IgD-negative memory B cell (primary cell): ENCODE data around the gene ISM1. TPM values are rescaled to one million over a fixed set of nuclear protein-coding genes. Genes with fewer than 3 reads are reported as not detected.

Experiments
- H3K27ac Mint-ChIP-seq, 3 donors: one replicate each; pipeline ENCODE4 v1.8.0; 2020 to 2022; ENCODE audit warnings: mild to moderate bottlenecking in 3 of 3, mixed read lengths in 3 of 3, moderate library complexity in 1 of 3
- H3K27me3 Mint-ChIP-seq: one replicate; pipeline ENCODE4 v1.8.0; 2021; ENCODE audit warnings: mixed read lengths
- H3K36me3 Mint-ChIP-seq: one replicate; pipeline ENCODE4 v1.8.0; 2020; ENCODE audit warnings: mild to moderate bottlenecking, mixed read lengths
- H3K4me1 Mint-ChIP-seq, 3 donors: one replicate each; pipeline ENCODE4 v1.8.0; 2020 to 2022; ENCODE audit warnings: mixed read lengths in 3 of 3, mild to moderate bottlenecking in 1 of 3
- H3K4me3 Mint-ChIP-seq, 4 donors: one replicate each; pipeline ENCODE4 v1.8.0; 2020 to 2022; ENCODE audit warnings: mild to moderate bottlenecking in 4 of 4, mixed read lengths in 4 of 4, moderate library complexity in 3 of 4
- H3K9me3 Mint-ChIP-seq, 3 donors: one replicate each; pipeline ENCODE4 v1.8.0; 2020 to 2021; ENCODE audit warnings: mixed read lengths in 3 of 3, mild to moderate bottlenecking in 1 of 3
- polyA plus RNA-seq: library from polyadenylated mRNA; unstranded; fragments of 300-500 nt; fragmentation: Illumina TruSeq; gene quantifications from one replicate; pipeline ENCODE4 v1.2.3, GENCODE V29; 2021

ISM1 gene
- polyA plus RNA-seq, 1 donor from 2014 or later: 0.13 TPM

DNA sequence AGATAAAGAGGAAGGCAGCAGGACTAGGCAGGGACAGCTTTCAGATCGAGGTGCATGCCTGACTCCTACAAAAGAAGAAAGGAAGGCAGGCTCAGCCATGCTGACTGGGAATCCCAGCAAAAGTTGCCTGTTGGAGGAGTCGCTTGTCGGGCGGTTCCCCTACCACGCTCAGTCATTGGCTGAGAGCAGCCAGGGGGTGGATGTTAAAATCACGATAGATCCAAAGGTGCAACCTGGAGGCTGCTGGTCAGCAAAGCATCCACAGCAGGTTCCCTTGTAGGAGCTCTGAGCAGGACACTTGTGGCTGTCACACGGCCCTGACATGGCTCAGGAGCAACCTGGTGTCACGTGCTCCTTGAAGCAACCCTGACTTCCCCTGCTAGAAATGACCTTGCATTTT is 74.6 kb downstream of the ISM1 start:
- Mint-ChIP-seq H3K9me3 (peaks cover 0 to 1% (median 0%) of the 10 kb centered on the region in 3 donors), H3K4me3 (no peak overlapping the region)

GRCh38 chr20:13296070-13296469 is 75.0 kb downstream of the ISM1 start:
- Mint-ChIP-seq H3K4me3 (no peak overlapping the region), H3K9me3 (peaks cover 0 to 1% (median 0%) of the 10 kb centered on the region in 3 donors), H3K36me3 (no peaks in the 10 kb centered on the region), H3K27me3 (no peaks in the 10 kb centered on the region), H3K27ac (no peak overlapping the region), H3K4me1 (no peaks in the 10 kb centered on the region)

More for the DNA sequence above, 74.6 kb downstream of the ISM1 start:
- no peaks in the 10 kb centered on the region for H3K27me3 Mint-ChIP-seq
- no peak overlapping the region for H3K27ac Mint-ChIP-seq
- no peaks in the 10 kb centered on the region for H3K36me3 Mint-ChIP-seq
- H3K4me1 Mint-ChIP-seq: no peaks in the 10 kb centered on the region

- Mint-ChIP-seq H3K27me3 (no peaks in the 10 kb centered on the region), H3K4me3 (no peak overlapping the region), H3K27ac (no peak overlapping the region), H3K4me1 (no peaks in the 10 kb centered on the region), H3K9me3 (peaks cover 0 to 1% (median 0%) of the 10 kb centered on the region in 3 donors), H3K36me3 (no peaks in the 10 kb centered on the region)
Observed at GRCh38 chr20:13297147-13297899, 76.2 kb downstream of the ISM1 start.

DNA sequence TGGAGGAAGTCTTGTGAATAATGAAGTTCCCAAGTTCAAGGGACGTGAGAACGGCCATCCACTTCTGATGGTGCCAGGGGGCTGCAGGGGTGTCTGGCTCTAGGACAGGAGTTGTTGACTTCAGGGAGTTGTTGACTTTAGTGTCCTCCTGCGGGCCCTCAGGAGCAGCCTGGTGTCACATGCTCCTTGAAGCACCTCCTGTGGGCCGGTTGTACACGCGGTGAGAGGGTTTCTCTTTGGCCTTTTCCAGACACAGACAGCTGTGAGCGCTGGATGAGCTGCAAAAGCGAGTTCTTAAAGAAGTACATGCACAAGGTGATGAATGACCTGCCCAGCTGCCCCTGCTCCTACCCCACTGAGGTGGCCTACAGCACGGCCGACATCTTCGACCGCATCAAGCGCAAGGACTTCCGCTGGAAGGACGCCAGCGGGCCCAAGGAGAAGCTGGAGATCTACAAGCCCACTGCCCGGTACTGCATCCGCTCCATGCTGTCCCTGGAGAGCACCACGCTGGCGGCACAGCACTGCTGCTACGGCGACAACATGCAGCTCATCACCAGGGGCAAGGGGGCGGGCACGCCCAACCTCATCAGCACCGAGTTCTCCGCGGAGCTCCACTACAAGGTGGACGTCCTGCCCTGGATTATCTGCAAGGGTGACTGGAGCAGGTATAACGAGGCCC is 77.8 kb downstream of the ISM1 start:
- Mint-ChIP-seq H3K27ac (no peak overlapping the region), H3K9me3 (peaks cover 0 to 1% (median 0%) of the 10 kb centered on the region in 3 donors), H3K4me3 (no peak overlapping the region), H3K4me1 (no peaks in the 10 kb centered on the region), H3K27me3 (no peaks in the 10 kb centered on the region), H3K36me3 (no peaks in the 10 kb centered on the region)

DNA sequence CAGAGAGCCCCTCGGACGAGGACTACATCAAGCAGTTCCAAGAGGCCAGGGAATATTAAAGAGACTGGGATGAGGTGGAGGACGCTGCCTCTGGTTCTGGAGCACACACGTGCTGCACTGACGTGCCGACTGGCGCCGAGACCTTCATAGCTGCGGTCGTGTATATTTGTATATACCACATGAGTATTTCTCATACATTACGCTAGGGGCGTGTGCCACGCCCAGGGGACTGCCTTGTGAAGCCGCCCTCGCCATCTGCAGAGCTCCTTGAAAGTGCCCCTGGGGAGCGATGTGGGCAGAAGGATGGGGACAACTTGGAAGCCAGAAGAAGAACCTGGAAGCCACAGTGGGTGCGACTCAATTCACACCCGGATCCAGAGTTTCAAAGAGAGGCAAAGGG is 78.3 kb downstream of the ISM1 start:
- H3K9me3 Mint-ChIP-seq: peaks cover 0 to 1% (median 0%) of the 10 kb centered on the region in 3 donors
- H3K27ac Mint-ChIP-seq: no peak overlapping the region
- no peaks in the 10 kb centered on the region for H3K4me1 Mint-ChIP-seq
- H3K27me3 Mint-ChIP-seq: no peaks in the 10 kb centered on the region
- H3K4me3 Mint-ChIP-seq: no peak overlapping the region
- no peaks in the 10 kb centered on the region for H3K36me3 Mint-ChIP-seq

- Mint-ChIP-seq H3K27ac (no peak overlapping the region), H3K9me3 (peaks cover 0 to 1% (median 0%) of the 10 kb centered on the region in 3 donors), H3K4me1 (no peaks in the 10 kb centered on the region), H3K36me3 (no peaks in the 10 kb centered on the region), H3K27me3 (no peaks in the 10 kb centered on the region), H3K4me3 (no peak overlapping the region)
Observed at GRCh38 chr20:13301596-13301995, 80.5 kb downstream of the ISM1 start.

DNA sequence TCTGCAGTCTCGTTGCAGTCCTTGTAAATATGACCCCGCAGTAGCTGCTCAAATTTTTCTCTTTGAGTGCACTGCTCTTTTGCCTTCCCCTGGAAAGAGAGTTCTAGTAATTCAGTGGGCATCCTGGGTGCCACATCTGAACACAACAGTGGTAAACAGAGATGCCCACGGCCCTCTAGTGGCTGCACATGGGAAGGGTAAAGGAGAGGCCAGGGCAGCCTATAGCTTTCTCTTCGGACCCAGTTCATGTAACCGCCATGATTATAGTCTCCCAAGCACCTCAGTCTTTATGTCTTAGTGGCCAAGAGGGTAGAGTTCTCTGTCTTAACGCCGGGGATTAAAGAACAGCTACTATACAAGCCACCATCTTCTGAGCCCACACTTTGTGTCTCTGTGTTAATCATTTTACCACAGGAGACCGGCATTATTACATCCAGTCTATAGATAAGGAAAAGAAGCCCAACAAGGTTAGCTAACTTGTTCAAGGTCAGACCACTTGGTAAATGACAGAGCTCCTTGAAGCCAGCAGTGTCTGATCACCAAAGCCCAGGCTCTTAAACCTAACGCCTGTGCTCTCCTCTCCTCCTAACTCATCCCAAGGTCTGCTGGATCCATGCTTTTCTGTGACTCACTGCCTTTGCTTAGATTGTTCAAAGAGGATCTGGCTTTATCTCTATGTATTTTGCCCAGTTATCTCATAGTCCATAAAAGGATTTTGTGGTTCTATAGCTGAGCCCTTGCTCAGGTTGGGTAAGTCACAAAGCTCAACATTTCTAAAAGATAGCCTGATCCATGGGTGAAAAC is 81.8 kb downstream of the ISM1 start:
- Mint-ChIP-seq H3K4me3 (no peak overlapping the region), H3K27me3 (no peaks in the 10 kb centered on the region), H3K36me3 (no peaks in the 10 kb centered on the region), H3K4me1 (no peaks in the 10 kb centered on the region), H3K27ac (no peak overlapping the region), H3K9me3 (peaks cover 0 to 1% (median 0%) of the 10 kb centered on the region in 3 donors)

- H3K4me3 Mint-ChIP-seq: no peak overlapping the region
- no peak overlapping the region for H3K27ac Mint-ChIP-seq
- H3K36me3 Mint-ChIP-seq: no peaks in the 10 kb centered on the region
- no peaks in the 10 kb centered on the region for H3K4me1 Mint-ChIP-seq
- H3K9me3 Mint-ChIP-seq: peaks cover 0 to 1% (median 0%) of the 10 kb centered on the region in 3 donors
- no peaks in the 10 kb centered on the region for H3K27me3 Mint-ChIP-seq
Observed at GRCh38 chr20:13305284-13305683, 84.2 kb downstream of the ISM1 start.

DNA sequence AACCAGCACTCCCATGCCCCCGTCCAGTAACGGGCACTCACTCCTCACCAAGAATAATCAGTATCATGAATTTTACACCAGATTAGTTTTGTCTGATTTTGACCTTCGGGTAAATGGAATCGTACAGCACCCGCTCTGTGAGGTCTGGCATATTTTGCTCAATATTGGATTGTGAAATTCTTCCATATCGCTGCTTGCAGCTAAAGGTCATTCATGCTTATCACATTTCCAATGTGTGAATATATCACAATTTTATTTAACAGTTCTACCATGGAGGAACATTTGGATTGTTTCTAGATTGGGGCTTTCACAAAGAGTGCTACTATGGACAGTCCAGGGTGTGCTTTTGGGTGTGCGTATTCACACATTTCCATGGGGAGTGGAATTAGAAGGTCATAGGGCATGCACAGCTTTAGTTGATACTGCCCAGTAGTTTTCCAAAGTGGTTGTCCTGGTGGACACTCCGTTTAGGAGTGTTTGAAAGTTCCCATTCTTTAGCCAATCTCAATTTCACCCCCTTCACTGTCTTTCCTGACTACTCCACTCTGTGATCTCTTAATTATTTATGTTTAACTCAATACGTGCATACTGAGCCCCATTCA is 86.6 kb downstream of the ISM1 start:
- Mint-ChIP-seq H3K4me1 (peaks cover 0 to 2% (median 0%) of the 10 kb centered on the region in 3 donors), H3K27ac (no peak overlapping the region), H3K4me3 (no peak overlapping the region)

DNA sequence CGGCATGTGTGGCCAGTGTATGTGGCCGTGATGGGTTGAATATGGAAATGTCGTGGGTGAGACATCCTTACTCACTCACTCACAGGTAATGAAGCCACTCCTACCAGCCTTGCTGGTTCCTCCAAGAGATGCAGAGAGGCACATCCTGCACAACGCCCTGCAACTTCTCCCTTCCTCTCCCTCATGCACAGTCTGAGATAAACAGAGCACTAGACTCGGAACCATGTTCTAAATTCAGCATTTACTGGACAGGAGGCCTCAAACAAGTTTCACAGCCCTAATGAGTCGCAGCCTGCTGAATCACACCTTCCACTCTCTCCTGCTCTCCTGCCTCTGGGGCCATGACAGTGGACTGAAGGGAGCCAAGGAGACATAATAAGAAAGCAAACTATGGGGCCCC is 91.2 kb downstream of the ISM1 start:
- Mint-ChIP-seq H3K9me3 (peaks cover 5 to 11% (median 7%) of the 10 kb centered on the region in 3 donors), H3K27ac (no peak overlapping the region), H3K4me3 (no peak overlapping the region), H3K27me3 (peaks cover 8% of the 10 kb centered on the region), H3K36me3 (no peaks in the 10 kb centered on the region), H3K4me1 (peaks cover 0 to 2% (median 0%) of the 10 kb centered on the region in 3 donors)

More for the DNA sequence above, 86.6 kb downstream of the ISM1 start:
- Mint-ChIP-seq H3K9me3 (peaks cover 0 to 3% (median 2%) of the 10 kb centered on the region in 3 donors), H3K36me3 (no peaks in the 10 kb centered on the region), H3K27me3 (peaks cover 6% of the 10 kb centered on the region)

- Mint-ChIP-seq H3K36me3 (no peaks in the 10 kb centered on the region), H3K27ac (no peak overlapping the region), H3K4me3 (no peak overlapping the region), H3K4me1 (peaks cover 0 to 2% (median 0%) of the 10 kb centered on the region in 3 donors), H3K27me3 (peaks cover 8% of the 10 kb centered on the region), H3K9me3 (peaks cover 5 to 12% (median 7%) of the 10 kb centered on the region in 3 donors)
Observed at GRCh38 chr20:13313201-13313600, 92.1 kb downstream of the ISM1 start.

DNA sequence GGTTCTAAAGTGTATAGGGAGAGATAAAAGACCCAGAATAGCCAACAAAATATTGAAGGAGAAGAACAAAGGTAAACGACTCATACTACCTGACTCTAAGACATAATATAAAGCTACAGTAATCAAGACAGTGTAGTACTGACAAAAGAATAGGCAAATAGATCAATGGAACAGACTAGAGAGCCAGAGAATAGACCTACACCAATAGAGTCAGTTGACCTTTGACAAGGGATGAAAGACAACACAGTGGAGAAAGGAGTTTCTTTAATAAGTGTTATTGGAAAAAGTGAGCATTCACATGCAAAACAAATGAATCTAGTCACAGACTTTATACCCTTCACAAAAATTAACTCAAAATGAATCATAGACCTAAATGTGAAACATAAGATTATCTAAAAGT is 96.4 kb downstream of the ISM1 start:
- peaks cover 6% of the 10 kb centered on the region for H3K27me3 Mint-ChIP-seq
- peaks cover 0 to 4% (median 2%) of the 10 kb centered on the region in 3 donors for H3K4me1 Mint-ChIP-seq
- no peaks in the 10 kb centered on the region for H3K36me3 Mint-ChIP-seq
- no peak overlapping the region for H3K4me3 Mint-ChIP-seq
- peaks cover 7 to 10% (median 9%) of the 10 kb centered on the region in 3 donors for H3K9me3 Mint-ChIP-seq
- no peak overlapping the region for H3K27ac Mint-ChIP-seq

DNA sequence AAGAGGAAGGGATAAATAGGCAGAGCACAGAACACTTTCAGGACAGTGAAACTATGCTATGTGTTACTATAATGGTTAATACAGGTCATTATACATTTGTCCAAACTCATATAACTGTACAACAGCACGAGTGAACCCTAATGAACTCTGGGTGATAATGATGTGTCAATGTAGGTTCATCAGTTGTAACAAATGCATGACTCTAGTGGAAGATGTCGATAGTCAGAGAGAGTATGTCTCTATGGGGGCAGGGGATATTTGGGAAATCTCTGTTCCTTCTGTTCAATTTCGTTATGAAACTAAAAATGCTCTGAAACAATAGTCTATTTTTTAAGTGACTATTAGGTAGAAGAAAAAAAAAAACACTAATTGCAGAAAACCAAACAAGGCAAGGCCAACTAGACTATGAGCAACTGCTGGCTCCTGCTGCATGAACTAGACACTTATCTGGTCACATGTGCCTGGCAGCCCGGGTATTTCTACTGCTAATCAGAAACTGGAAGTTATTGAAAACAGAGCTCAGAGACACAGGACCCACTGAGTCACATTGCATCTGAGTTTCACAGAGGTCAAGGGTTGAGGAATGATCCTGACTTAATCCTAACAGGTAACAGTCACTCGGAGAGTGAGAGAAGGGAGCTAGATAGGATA is 97.9 kb downstream of the ISM1 start:
- Mint-ChIP-seq H3K9me3 (peaks cover 7 to 10% (median 9%) of the 10 kb centered on the region in 3 donors), H3K27ac (no peak overlapping the region), H3K4me3 (no peak overlapping the region), H3K36me3 (no peaks in the 10 kb centered on the region), H3K4me1 (peaks cover 0 to 4% (median 2%) of the 10 kb centered on the region in 3 donors), H3K27me3 (peaks cover 3% of the 10 kb centered on the region)

DNA sequence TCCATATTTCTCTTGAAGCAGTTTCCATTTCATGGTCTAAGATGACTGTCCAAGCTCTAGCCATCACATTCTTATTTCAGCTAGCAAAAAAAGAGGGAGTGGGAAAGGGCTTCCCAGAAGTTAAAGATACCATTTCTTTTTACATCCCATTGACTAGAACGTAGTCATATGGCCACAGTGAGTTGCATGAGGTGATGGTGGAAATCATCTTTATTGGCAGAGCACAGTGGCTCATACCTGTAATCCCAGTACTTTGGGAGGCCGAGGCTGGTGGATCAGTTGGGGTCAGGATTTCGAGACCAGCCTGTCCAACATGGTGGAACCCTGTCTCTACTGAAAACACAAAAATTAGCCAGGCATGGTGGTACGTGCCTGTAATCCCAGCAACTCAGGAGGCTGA is 99.6 kb downstream of the ISM1 start:
- H3K27me3 Mint-ChIP-seq: peaks cover 3% of the 10 kb centered on the region
- H3K4me1 Mint-ChIP-seq: peaks cover 0 to 4% (median 2%) of the 10 kb centered on the region in 3 donors
- H3K4me3 Mint-ChIP-seq: no peak overlapping the region
- H3K36me3 Mint-ChIP-seq: no peaks in the 10 kb centered on the region
- H3K27ac Mint-ChIP-seq: no peak overlapping the region
- H3K9me3 Mint-ChIP-seq: peaks cover 4 to 10% (median 9%) of the 10 kb centered on the region in 3 donors
